Adrenal gland (tissue), 5 donors: Measurements from ENCODE around the gene MISFA.

Source experiments
- CTCF ChIP-seq, 6 experiments: fragments of 450-650 bp in 4 of 6; fragments of 200-600 bp in 2 of 6; sonication (generic) in 1 of 6; IDR thresholded peaks; 1 replicate in 5 of 6; 2 replicates in 1 of 6; pipeline versions ENCODE4 v1.5.1 to v1.8.0; 2016 to 2021; ENCODE audit warnings: antibody characterized with exemption in 6 of 6, mild to moderate bottlenecking in 2 of 6, moderate library complexity in 1 of 6
- POLR2A ChIP-seq, 2 donors: fragments of 450-650 bp; IDR thresholded peaks; one replicate each; pipeline ENCODE4 v1.6.1; 2017; ENCODE audit warnings: antibody characterized with exemption in 2 of 2, mild to moderate bottlenecking in 2 of 2, moderate library complexity in 1 of 2
- donor health status: DM: no; HTN: no; CAD: no.

GRCh38 chr11:18599739-18600230, at the start of gene MISFA:
- TF ChIP-seq CTCF (IDR thresholded peaks at IDR 0.05) (no peak), POLR2A (IDR thresholded peaks at IDR 0.05) (no peak)
